HG03565 (cell line): ENCODE results near the gene KIF26B.

ENCODE experiments used
- ATAC-seq: cut with Tn5 transposase; IDR thresholded peaks from one replicate; pipeline ENCODE4 v1.9.1; 2021; ENCODE audit warnings: mild to moderate bottlenecking, moderate library complexity; ENCODE audit not compliant: unreplicated experiment

KIF26B gene

DNA sequence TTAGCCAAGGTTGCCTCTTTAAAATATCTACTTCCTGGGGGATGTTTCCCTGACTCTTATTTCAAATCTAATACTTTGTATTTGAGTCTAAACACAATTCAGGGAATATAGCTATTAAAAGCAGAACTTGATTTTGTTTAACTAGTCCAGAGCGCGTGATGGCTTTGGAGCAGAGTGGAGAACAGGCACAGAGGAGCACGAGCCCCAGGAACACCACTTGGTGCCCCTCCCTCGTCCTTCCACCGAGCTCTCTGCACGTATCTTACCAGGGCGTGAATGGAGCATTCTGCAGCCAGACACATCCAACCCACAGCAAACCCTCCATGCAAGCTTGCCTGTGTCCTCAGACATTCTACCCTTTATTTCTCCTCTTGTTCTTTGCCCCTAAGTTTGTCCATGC lies 14.1 kb downstream of the KIF26B start:
- no peak for ATAC-seq

DNA sequence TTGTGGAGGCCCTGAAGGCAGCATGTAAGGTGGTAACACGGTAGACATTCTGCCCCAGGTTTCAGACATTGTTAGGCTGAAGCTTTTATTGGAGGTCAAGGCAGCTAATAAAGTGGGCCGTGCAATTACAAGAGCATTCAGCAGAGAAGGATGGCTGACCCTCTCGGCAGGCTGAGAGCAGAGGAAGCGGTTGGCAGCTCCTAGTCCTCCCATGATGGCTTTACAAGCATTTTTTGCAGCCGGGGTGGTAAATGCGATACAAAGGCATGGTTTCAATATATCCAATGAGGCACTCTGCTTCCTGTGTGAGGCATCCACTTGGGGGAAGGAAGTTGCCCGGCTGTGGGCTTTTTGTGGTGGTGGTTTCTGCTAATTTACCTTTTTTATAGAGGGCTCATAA lies 14.6 kb downstream of the KIF26B start:
- ATAC-seq, result no peak

DNA sequence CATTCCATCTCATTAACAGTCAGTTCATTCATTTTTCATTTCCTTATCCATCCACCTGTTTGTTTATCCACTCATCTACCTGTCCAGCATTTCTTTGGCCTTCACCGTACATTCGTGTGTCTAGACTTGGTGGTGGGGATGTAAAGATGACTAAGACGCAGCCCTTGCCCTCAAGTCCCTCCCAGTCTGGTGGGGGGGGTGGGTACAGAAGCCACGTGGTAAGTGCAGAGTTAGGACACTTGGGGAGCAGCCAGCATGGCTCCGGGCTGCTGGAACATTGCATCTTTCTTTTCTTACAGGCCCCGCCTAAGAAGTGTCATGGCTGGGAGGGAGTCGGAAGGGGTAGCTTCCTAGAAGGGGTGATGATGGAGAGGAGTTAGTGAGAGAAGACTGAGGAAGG lies 17.2 kb downstream of the KIF26B start:
- ATAC-seq, result no peak

DNA sequence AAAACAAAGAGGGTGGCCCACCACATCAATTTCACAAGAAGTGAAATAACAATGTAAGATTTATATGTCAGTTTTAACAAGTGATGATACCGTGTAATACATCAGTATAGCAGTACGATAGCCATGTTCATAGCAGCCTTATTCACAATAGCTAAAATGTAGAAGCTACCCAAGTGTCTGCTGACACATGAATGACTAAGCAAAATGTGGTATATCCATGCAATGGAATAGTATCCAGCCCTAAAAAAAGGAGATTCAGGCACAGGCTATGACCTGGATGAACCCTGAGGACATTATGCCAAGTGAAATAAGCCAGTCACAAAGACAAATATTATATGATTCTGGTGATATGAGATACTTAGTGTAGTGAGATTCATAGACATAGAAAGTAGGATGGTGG lies 18.0 kb downstream of the KIF26B start:
- no peak for ATAC-seq

GRCh38 chr1:245173446-245174211 lies 18.8 kb downstream of the KIF26B start:
- no peak for ATAC-seq

DNA sequence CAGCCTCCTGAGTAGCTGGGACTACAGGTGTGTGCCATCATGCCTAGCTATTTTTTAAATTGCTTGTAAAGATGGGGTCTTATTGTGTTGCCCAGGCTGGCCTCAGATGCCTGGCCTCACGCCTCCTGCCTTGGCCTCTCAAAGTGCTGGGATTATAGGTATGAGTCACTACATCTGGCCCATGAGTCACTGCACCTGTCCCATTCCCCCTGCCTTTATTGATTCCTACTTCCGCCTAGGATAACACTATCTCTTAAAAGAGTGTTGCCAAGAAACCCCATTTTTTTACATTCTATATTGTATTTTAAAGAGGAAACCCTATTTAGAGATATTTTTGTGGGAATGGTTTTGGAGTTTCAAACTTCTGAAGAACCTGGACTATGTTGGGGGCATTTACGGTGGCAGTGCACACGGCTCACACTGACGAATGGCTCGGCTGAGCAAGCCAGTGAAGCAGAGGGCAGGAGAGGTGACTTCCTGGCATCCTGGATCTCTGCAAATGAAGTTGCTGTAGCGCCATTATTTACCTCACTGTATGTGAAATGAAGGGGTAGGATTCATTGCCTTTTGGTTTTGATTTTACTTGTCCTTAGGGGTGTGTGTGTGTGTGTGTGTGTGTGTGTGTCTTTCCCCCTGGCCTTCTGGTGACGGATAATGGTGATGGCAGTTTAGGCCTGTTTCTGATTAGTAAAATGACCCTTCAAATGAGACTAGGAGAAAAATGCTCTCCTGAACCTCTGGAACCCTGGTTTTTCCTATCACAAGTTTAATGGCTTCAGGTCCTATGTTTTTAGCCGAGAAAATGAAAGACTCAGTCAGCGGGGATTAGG lies 22.5 kb downstream of the KIF26B start:
- no peak for ATAC-seq

DNA sequence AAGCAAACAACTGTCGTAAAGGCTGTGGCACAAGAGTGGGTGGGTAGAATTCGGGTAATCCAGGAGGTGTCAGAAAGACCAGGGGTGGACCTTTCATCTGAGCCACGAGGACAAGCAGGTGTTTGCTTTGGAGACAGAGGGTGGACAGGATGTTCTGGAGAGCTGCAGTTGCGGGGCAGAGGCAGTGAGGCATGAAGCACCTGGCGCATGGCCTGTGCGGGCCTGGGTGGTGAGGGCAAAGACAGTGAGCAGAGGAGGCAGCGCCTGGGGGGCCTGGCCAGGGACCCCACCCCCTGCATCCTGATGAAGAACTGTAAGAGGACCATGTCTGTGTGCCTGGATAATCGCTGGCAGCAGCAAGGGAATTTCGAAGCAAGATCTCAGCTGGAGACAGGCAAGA lies 24.9 kb downstream of the KIF26B start:
- no peak for ATAC-seq

GRCh38 chr1:245180496-245181157 lies 25.8 kb downstream of the KIF26B start:
- no peak for ATAC-seq

DNA sequence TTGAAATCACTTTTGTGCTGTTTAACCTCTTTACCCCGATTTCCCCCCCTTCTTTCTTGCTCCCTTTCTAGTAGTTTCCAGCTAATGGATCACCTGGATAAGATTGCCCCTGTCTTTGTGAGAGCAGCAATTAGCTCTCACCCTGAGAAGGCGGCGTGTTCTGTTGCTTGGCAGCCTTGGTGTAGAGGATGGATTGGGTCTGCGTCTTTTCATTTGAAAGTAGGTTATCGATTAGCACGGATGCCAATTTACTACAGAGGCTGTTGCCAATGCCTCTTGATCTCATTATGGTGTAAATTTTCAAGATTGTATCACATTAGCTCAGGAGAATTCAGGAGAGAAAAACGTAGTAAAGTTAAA lies 26.4 kb downstream of the KIF26B start:
- no peak for ATAC-seq

GRCh38 chr1:245182028-245182427 lies 27.2 kb downstream of the KIF26B start:
- ATAC-seq, result no peak

DNA sequence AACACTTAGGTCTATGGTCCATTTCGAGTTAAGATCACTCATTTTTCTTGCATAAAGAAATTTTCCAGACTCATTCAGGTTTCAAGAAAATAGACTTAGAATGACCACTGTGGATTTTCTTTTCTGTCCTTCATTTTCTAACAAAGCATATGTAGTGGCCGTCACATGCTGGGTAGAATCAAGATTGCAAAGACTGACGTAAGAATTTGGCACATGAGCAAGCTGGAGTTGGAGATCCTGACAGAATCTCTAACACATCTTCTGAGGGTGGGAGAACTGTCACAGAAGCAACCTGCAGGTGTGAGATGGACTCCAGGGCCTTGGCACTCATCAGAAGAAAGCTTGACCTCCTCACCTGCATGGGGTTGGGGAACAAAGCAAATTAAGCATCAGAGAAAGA lies 28.6 kb downstream of the KIF26B start:
- no peak for ATAC-seq

GRCh38 chr1:245184779-245185178 lies 30.0 kb downstream of the KIF26B start:
- ATAC-seq, result no peak

- ATAC-seq, result no peak
Measured at GRCh38 chr1:245188403-245188802, 33.6 kb downstream of the KIF26B start.

DNA sequence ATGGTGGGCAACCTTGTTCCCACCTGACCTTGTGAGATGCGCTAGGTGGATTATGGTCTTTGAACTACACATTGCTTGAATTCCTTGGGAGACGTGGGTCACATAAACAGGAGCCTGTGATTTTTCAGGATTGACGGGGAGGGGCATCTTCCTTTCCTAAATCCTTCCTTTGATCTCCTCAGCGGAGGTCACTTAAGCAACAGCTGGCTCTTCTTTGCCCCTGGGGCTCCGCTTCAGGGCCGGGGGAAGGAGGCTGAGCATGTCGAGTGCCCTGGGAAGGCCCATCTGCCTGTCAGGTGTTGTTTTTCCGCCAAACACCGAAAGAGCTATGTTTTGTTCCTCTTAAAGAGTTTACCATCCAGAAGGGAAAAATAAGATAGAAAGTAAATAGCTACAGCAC lies 40.6 kb downstream of the KIF26B start:
- ATAC-seq, result no peak

DNA sequence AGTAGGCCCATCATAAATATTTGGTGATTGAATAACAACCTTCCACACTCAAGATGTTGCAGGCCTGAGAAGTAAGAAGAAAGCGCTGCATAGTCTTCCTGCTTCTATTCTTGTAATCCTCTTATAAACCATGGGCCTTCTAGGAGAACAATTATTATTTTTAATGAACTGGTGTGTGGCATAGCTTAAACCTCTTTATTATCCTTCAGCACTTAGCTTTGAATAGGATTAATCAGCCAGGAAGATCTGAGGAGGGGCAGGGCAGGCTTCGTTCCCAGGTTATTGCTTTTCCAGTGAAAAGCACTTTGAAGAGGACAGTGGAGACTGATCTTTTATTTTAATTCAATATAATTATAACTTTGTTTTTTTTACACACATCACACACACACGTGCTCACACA lies 42.3 kb downstream of the KIF26B start:
- no peak for ATAC-seq

GRCh38 chr1:245197911-245198379 lies 43.2 kb downstream of the KIF26B start:
- ATAC-seq, result no peak

DNA sequence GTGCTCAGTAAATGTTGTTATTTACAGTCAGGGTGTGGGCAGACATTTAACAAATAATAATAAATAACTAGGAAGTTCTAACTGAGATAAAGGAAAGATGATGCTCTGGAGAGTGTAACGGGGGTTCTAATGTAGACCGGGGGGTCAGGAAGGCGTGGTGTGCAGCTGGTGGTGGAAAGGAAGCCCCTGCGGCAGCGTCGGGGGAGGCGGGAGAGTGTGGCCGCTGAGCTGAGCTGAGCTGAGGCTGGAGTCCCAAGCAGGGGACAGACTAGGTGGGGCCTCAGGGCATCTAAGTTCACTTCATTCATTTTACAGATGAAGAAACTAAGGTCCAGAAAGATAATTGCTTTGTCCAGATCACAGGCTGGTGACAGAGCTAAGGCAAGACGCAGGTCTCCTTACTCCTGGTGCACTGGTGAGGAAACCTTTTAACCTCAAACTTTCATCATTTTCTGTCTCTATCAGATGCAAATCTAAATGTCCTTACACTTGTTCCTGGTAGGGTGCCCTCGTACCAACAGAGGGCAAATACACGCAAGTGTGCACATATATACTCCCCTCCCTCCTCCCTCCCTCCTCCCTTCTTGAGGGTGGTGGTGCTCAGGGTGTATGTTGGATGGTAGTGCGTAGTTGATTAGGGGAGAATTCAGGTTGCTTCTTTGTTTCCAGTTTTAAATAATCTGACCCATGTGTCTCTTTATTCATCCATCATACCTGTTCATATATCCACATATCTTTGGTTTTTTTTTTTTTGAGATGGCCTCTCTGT lies 44.1 kb downstream of the KIF26B start:
- ATAC-seq, result no peak

DNA sequence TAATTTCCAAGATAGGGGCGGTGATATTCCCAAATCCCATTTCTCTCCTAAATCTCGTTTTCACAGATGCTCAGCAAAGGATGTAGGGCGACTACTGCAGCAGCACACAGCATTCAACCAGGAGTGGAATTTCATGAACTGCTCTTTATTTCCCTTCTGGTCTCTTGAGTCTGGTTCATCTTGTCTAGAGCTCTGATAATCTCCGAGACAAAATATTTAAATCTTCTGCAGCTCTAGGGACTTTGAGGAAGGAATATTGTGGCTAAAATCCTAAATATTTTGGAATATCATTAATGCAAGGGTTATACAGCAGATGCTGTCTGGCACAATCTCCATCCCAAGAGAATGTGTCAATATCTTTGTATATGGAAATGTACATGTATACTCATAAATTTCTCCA lies 45.4 kb downstream of the KIF26B start:
- ATAC-seq, result no peak

DNA sequence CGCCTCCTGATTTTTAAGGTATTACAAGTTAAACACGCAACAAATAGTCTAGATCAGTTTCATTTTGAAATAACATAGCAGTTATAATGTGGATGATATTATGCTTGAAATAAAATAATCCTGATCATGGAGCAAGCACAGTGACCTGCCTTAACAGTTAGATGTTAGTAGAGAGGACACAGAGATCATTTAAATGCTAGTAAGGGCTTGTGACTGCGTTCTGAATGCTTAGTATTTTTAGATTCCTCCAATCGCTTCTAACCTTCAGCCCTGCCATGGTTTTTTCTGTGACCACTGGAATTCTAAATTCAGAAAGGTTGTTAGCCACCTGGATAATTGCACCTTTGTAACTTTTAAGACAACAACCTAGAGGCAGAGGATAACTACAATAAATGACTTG lies 46.4 kb downstream of the KIF26B start:
- no peak for ATAC-seq

GRCh38 chr1:245201827-245202226 lies 47.0 kb downstream of the KIF26B start:
- no peak for ATAC-seq

GRCh38 chr1:245205396-245205795 lies 50.6 kb downstream of the KIF26B start:
- ATAC-seq, result no peak
